Peyer's patch (tissue), 4 donors: ENCODE measurements around the gene MRGPRD.

Experiments used
- CTCF ChIP-seq, 6 experiments: fragments of 450-650 bp in 4 of 6; fragments of 200-600 bp in 2 of 6; sonication (generic) in 1 of 6; IDR thresholded peaks; one replicate each; pipeline ENCODE4 v1.5.1; 2017 to 2019; ENCODE audit warnings: antibody characterized with exemption in 6 of 6, mild to moderate bottlenecking in 3 of 6, moderate library complexity in 1 of 6
- POLR2A ChIP-seq, 2 donors: fragments of 450-650 bp; IDR thresholded peaks; one replicate each; pipeline ENCODE4 v1.5.1; 2017; ENCODE audit warnings: antibody characterized with exemption in 2 of 2, mild to moderate bottlenecking in 2 of 2, moderate library complexity in 2 of 2

GRCh38 chr11:68948496-68948895, 32.3 kb downstream of the MRGPRD start:
- TF ChIP-seq CTCF (IDR thresholded peaks at IDR 0.05) (no peak), POLR2A (IDR thresholded peaks at IDR 0.05) (no peak)
